B cell (primary cell): ENCODE results near the gene PLAAT5. TPM values are rescaled to one million over a fixed set of nuclear protein-coding genes. Genes with fewer than 3 reads are reported as not detected.

Experiments used
- ATAC-seq: fragments of 200-7000 bp; cut with Tn5 transposase; one replicate; pipeline ENCODE4 v1.10.0; 2021; ENCODE audit warnings: low read depth, mild to moderate bottlenecking, moderate number of reproducible peaks, moderate library complexity
- CTCF ChIA-PET: fragments of 350-600 bp; sonication (Branson Sonifier 250); formaldehyde crosslinking; loops from one replicate; lab custom pipeline; 2021; ENCODE audit warnings: antibody characterized with exemption, inconsistent platforms; lab: Charles Lee
- POLR2A ChIA-PET: fragments of 350-600 bp; sonication (Branson Sonifier 250); formaldehyde crosslinking; loops from one replicate; lab custom pipeline; 2021; ENCODE audit warnings: antibody characterized with exemption; lab: Charles Lee
- DNase-seq: peaks from one replicate; pipeline ENCODE4 v3.0.0; 2013
- H2AFZ ChIP-seq: 2 replicates; pipeline ENCODE4 v1.6.1; 2012; ENCODE audit warnings: mild to moderate bottlenecking, low read depth, low read length; ENCODE audit not compliant: insufficient read depth, poor library complexity, severe bottlenecking
- H3K27ac ChIP-seq, 2 donors: 1 replicate in 1 of 2; 2 replicates in 1 of 2; pipeline ENCODE4 v1.5.1; 2012 to 2013; ENCODE audit warnings: low read length in 2 of 2, mild to moderate bottlenecking in 2 of 2, moderate library complexity in 1 of 2
- H3K27me3 ChIP-seq, 4 experiments: fragments of 200-600 bp in 1 of 4; sonication (generic) in 1 of 4; replicated peaks in 1 of 4; 1 replicate in 2 of 4; 2 replicates in 2 of 4; pipeline versions ENCODE4 v1.6.1 to v1.7.0; 2013 to 2016; ENCODE audit warnings: low read length in 3 of 4, mild to moderate bottlenecking in 2 of 4, mixed read lengths in 1 of 4, moderate library complexity in 1 of 4; ENCODE audit not compliant: insufficient read depth in 4 of 4, control insufficient read depth in 3 of 4; ENCODE audit errors: control extremely low read depth in 1 of 4
- H3K36me3 ChIP-seq, 2 experiments: replicated peaks in 1 of 2; 1 replicate in 1 of 2; 2 replicates in 1 of 2; pipeline versions ENCODE4 v1.6.1 to v1.7.1; 2013; ENCODE audit warnings: low read length in 1 of 2; ENCODE audit not compliant: insufficient read depth in 2 of 2, control insufficient read depth in 1 of 2; ENCODE audit errors: control extremely low read depth in 1 of 2, extremely low read depth in 1 of 2
- H3K4me1 ChIP-seq, 2 donors: fragments of 200-600 bp in 1 of 2; sonication (generic) in 1 of 2; 1 replicate in 1 of 2; 2 replicates in 1 of 2; pipeline versions ENCODE4 v1.5.1 to v1.6.1; 2013 to 2017; ENCODE audit warnings: low read length in 2 of 2; ENCODE audit not compliant: control insufficient read depth in 2 of 2, insufficient read depth in 2 of 2
- H3K4me2 ChIP-seq: replicated peaks from 2 replicates; pipeline ENCODE3; 2012; ENCODE audit warnings: mild to moderate bottlenecking, low read depth, low read length; ENCODE audit not compliant: poor library complexity, severe bottlenecking
- H3K4me3 ChIP-seq, 5 experiments: fragments of 200-600 bp in 1 of 5; sonication (generic) in 1 of 5; 1 replicate in 3 of 5; 2 replicates in 2 of 5; pipeline versions ENCODE4 v1.5.1 to v1.7.0; 2011 to 2016; ENCODE audit warnings: low read length in 4 of 5, mild to moderate bottlenecking in 4 of 5, low read depth in 2 of 5, control low read depth in 1 of 5, moderate library complexity in 1 of 5; ENCODE audit not compliant: insufficient read depth in 1 of 5; ENCODE audit errors: control extremely low read depth in 1 of 5, extremely low read depth in 1 of 5
- H3K79me2 ChIP-seq: fragments of 200-600 bp; sonication (generic); one replicate; pipeline ENCODE4 v1.6.0; 2016; ENCODE audit warnings: low read length; ENCODE audit not compliant: control insufficient read depth, insufficient read depth
- H3K9ac ChIP-seq: fragments of 200-600 bp; sonication (generic); 2 replicates; pipeline ENCODE4 v1.6.1; 2017; ENCODE audit warnings: mild to moderate bottlenecking, low read length, moderate library complexity
- H3K9me3 ChIP-seq, 3 donors: one replicate each; pipeline versions ENCODE4 v1.6.1 to v1.7.1; 2013; ENCODE audit warnings: low read length in 2 of 3; ENCODE audit not compliant: control insufficient read depth in 2 of 3, insufficient read depth in 1 of 3; ENCODE audit errors: control extremely low read depth in 1 of 3
- H4K20me1 ChIP-seq: 2 replicates; pipeline ENCODE4 v1.6.0; 2012; ENCODE audit warnings: mild to moderate bottlenecking, low read length; ENCODE audit not compliant: insufficient read depth, control insufficient read depth, poor library complexity, severe bottlenecking
- H3K27ac Mint-ChIP-seq: one replicate; pipeline ENCODE4 v1.8.0; 2021; ENCODE audit warnings: mixed read lengths
- H3K27me3 Mint-ChIP-seq: one replicate; pipeline ENCODE4 v1.8.0; 2021; ENCODE audit warnings: mixed read lengths
- H3K4me1 Mint-ChIP-seq: one replicate; pipeline ENCODE4 v1.8.0; 2021; ENCODE audit warnings: mixed read lengths
- H3K4me3 Mint-ChIP-seq: one replicate; pipeline ENCODE4 v1.8.0; 2021; ENCODE audit warnings: mixed read lengths
- H3K9me3 Mint-ChIP-seq: one replicate; pipeline ENCODE4 v1.8.0; 2022; ENCODE audit warnings: mixed read lengths; ENCODE audit not compliant: insufficient read depth
- EZH2 ChIP-seq: IDR thresholded peaks from 2 replicates; pipeline ENCODE4 v1.6.1; 2012; ENCODE audit warnings: borderline replicate concordance, low read depth, mild to moderate bottlenecking, moderate library complexity, low read length; ENCODE audit not compliant: insufficient read depth, poor library complexity, severe bottlenecking
- WGBS: methylation state at CpG from one replicate; pipeline ENCODE4 v1.1.5; 2013; ENCODE audit warnings: missing lambda C conversion rate; ENCODE audit not compliant: insufficient coverage; 5-methylcytosine and 5-hydroxymethylcytosine counted together
- intact Hi-C: fragments of 100-400 bp; cut with micrococcal nuclease; formaldehyde crosslinking; loops from one replicate; pipeline ENCODE4 v1.10.0; 2022
- polyA plus RNA-seq: library from polyadenylated mRNA; depleted of rRNA; stranded (reverse); fragments of >200 nt; gene quantifications from 2 replicates; pipeline ENCODE4 v1.2.3, GENCODE V29; 2012
- total RNA-seq, 2 donors: library from RNA; stranded (reverse); fragments of 120-200 nt in 1 of 2; gene quantifications; 1 replicate in 1 of 2; 2 replicates in 1 of 2; pipeline versions ENCODE4 v1.2.3 to v1.2.4, GENCODE V29; 2013 to 2022
- TF ChIP-seq, protein P1 (sequence below): fragments of 200-600 bp; IDR thresholded peaks from one replicate; pipeline ENCODE4 v1.8.0; 2022; ENCODE audit warnings: antibody characterized with exemption, mild to moderate bottlenecking

PLAAT5 gene
- total and polyA plus RNA-seq, 2 donors (not counting 1 experiment from before 2014, with no cell fraction given) = not detected

DNA sequence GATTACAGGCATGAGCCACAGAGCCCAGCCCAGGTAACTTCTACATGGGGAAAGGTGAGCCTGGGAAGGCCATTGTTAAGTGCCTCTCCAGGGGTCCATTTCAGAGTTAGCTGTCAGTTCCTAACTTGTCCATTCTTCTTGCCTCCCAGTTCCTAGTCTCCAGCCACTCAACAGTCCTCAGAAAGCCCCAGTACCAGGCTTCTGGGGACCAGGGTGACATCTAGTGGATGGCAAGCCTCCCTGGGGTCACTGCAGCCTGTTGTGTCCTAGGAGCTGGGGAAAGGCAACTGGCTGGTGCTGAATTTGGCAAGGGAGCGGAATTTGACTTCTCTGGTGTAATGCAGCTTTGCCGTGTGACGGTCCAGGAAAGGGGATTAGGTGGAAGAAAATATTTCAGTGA lies 17.0 kb upstream of the PLAAT5 start:
- peaks cover 27% of the 10 kb centered on the region for H3K27me3 Mint-ChIP-seq
- DNase-seq = no peak

DNA sequence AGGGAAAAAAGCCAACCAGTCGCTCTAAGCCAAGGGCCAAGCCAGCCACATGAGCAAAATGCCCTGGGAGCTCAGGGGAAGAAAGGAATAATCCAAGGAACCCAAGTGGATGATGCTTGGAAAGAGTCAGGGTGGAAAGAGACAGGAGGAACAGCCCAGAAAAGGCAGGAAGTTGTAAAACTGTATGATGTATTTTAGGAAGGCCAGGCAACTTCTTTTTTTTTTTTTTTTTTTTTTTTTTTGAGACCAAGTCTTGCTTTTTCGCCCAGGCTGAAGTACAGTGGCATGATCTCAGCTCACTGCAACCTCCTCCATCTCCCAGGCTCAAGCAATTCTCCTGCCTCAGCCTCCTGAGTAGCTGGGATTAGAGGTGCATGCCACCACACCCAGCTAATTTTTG lies 16.5 kb upstream of the PLAAT5 start:
- no peak overlapping the region for H3K4me3 ChIP-seq
- intact Hi-C loops = no loop called here
- TF ChIP-seq EZH2 = no peak
- TF ChIP-seq, protein P1, sequence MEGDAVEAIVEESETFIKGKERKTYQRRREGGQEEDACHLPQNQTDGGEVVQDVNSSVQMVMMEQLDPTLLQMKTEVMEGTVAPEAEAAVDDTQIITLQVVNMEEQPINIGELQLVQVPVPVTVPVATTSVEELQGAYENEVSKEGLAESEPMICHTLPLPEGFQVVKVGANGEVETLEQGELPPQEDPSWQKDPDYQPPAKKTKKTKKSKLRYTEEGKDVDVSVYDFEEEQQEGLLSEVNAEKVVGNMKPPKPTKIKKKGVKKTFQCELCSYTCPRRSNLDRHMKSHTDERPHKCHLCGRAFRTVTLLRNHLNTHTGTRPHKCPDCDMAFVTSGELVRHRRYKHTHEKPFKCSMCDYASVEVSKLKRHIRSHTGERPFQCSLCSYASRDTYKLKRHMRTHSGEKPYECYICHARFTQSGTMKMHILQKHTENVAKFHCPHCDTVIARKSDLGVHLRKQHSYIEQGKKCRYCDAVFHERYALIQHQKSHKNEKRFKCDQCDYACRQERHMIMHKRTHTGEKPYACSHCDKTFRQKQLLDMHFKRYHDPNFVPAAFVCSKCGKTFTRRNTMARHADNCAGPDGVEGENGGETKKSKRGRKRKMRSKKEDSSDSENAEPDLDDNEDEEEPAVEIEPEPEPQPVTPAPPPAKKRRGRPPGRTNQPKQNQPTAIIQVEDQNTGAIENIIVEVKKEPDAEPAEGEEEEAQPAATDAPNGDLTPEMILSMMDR = no peak
- peaks cover 27% of the 10 kb centered on the region for H3K27me3 Mint-ChIP-seq
- no peak overlapping the region for H3K27ac Mint-ChIP-seq
- no peaks in the 10 kb centered on the region for H4K20me1 ChIP-seq
- 80% methylated on average over 1 of the region's 2 CpGs for WGBS
- H3K36me3 ChIP-seq = no peaks in the 10 kb centered on the region
- H3K79me2 ChIP-seq = no peaks in the 10 kb centered on the region
- no peaks in the 10 kb centered on the region for H3K9me3 Mint-ChIP-seq
- H3K4me2 ChIP-seq = no peak overlapping the region
- no peak overlapping the region for H2AFZ ChIP-seq
- H3K27ac ChIP-seq = no peak overlapping the region
- H3K4me1 Mint-ChIP-seq = no peaks in the 10 kb centered on the region
- H3K9me3 ChIP-seq = no peaks in the 10 kb centered on the region
- no peak overlapping the region for H3K4me3 Mint-ChIP-seq
- DNase-seq = no peak
- CTCF ChIA-PET = interaction anchor here (0.9 to 2.6 kb wide), 3 partner anchors 28 to 128 kb away, joined by 3 to 10 read pairs (median 3); no protein-coding TSS in a partner anchor
- no peak overlapping the region for H3K9ac ChIP-seq
- peaks cover 4 to 7% of the 10 kb centered on the region in 2 donors for H3K4me1 ChIP-seq
- peaks cover 0 to 26% (median 3%) of the 10 kb centered on the region in 4 experiments for H3K27me3 ChIP-seq
- POLR2A ChIA-PET = no interaction called here
- ATAC-seq = no peak

More for the DNA sequence above, 17.0 kb upstream of the PLAAT5 start:
- Histone ChIP-seq H3K27ac (no peak overlapping the region), H3K9ac (no peak overlapping the region), H4K20me1 (no peaks in the 10 kb centered on the region), H3K27me3 (peaks cover 0 to 26% (median 3%) of the 10 kb centered on the region in 4 experiments), H3K4me3 (no peak overlapping the region), H3K4me2 (no peak overlapping the region), H2AFZ (no peak overlapping the region), H3K79me2 (no peaks in the 10 kb centered on the region), H3K36me3 (no peaks in the 10 kb centered on the region), H3K9me3 (no peaks in the 10 kb centered on the region), H3K4me1 (peaks cover 4 to 7% of the 10 kb centered on the region in 2 donors)
- 100% methylated on average over 1 of the region's 3 CpGs for WGBS
- Mint-ChIP-seq H3K27ac (no peak overlapping the region), H3K4me1 (no peaks in the 10 kb centered on the region), H3K9me3 (no peaks in the 10 kb centered on the region), H3K4me3 (no peak overlapping the region)
- ChIA-PET POLR2A (no interaction called here), CTCF (interaction anchor here (0.9 to 2.6 kb wide), 3 partner anchors 29 to 128 kb away, joined by 3 to 10 read pairs (median 3); no protein-coding TSS in a partner anchor)
- TF ChIP-seq, protein P1 = no peak
- no peak for TF ChIP-seq EZH2
- ATAC-seq = no peak
- intact Hi-C loops = no loop called here
